ENCODE data around the gene TMEM222.

The TMEM222 gene

DNA sequence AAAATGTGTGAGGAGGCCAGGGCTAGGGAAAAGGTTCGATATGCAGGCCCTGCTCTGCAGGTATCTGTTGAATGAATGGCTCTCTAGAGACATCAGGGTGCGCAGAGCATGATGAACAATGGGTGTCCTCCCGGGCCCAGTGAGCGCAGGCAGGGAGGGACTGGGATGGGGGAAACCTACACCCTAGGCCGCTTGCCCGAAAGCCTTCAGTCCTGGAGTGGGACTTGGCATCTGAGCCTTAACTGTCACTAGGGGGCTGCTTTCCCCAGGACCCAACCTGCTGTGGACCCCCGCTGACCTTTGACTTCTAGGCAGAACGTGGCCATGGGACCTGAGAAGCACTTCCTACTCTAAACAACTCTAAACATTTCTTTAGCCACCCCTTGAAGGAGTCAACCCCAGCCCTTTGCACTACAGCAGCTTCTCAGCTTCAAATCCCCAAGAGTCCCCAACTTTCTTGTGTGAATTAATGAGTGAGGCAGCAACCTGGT, 45.2 kb downstream of the TMEM222 start:
- peak overlapping the region; percentile 53 for H3K4me3 ChIP-seq (ENCODE audit: control insufficient read depth, low read depth, low read length)
- TF ChIP-seq, protein P1, sequence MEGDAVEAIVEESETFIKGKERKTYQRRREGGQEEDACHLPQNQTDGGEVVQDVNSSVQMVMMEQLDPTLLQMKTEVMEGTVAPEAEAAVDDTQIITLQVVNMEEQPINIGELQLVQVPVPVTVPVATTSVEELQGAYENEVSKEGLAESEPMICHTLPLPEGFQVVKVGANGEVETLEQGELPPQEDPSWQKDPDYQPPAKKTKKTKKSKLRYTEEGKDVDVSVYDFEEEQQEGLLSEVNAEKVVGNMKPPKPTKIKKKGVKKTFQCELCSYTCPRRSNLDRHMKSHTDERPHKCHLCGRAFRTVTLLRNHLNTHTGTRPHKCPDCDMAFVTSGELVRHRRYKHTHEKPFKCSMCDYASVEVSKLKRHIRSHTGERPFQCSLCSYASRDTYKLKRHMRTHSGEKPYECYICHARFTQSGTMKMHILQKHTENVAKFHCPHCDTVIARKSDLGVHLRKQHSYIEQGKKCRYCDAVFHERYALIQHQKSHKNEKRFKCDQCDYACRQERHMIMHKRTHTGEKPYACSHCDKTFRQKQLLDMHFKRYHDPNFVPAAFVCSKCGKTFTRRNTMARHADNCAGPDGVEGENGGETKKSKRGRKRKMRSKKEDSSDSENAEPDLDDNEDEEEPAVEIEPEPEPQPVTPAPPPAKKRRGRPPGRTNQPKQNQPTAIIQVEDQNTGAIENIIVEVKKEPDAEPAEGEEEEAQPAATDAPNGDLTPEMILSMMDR (conservative IDR thresholded peaks at IDR 0.05; ENCODE audit: control insufficient read depth, insufficient read depth, low read depth, low read length) = no peak
- no peak for DNase-seq (ENCODE audit: low read depth)

DNA sequence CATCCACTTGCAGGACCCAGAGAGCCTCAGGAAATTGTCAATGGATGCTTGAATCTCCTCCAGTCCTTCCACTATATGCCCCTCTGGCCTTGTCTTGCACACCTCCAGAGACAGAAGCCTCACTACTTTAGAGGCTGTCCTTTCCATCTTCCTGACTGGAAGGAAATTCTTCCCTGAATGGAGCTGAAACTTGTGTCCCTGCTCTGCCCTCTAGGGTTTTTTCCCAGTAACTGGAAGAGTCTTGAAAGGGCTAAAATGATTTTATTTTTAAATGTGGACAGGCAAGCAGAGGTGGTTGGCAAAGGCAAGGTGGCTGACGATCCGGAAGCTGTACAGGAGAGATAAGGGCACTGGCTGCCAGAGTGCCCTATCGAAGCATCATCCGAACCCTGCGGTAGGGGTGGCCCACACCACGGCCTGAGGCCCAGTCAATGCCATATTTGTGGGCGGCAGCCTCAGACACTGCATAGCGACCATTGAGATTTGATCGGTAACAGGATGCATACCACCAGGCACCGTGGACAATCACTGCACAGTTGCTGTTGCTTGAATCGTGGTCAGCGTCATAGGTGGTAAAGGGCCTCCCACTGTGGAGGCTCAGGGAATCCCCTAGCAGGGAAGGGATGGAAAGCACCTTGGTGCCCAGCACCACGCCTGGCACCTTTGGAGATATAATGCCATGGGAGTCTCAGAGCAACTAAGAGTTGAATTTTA, 47.1 kb downstream of the TMEM222 start:
- no peak overlapping the region for H3K4me3 ChIP-seq (ENCODE audit: control insufficient read depth, low read depth, low read length)
- TF ChIP-seq, protein P1 (conservative IDR thresholded peaks at IDR 0.05; ENCODE audit: control insufficient read depth, insufficient read depth, low read depth, low read length) = peak; percentile 37
- DNase-seq (ENCODE audit: low read depth) = peak; percentile 44

DNA sequence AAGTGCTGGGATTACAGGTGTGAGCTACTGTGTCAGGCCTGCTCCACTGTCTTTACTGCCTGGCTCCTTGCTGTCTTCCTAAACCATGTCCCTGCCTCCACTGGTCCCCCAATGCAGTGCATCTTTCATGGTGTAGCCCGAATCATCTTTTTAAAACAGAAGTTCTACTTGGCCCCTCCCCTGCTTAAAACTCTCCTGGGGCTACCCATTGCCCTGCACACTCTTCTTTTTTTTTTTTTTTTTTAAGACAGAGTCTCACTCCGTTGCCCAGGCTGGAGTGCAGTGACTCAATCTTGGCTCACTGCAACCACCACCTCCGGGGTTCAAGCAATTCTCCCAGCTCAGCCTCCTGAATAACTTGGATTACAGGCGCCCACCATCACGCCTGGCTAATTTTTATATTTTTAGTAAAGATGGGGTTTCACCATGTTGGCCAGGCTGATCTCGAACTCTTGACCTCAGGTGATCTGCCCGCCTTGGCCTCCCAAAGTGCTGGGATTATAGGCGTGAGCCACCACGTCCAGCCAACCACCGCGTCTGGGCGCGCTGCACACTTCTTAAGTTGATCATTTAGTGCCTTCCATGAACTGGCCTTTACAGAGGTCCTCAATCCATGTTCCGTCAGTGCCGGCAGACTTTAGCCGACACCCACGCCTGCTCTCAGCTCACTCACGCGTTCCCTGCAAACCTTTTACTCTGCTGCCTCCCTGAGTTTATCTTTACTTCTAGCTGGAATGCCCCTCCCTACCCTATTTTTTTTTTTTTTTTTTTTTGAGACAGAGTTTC, 50.3 kb downstream of the TMEM222 start:
- peak; percentile 47 for DNase-seq (ENCODE audit: low read depth)
- TF ChIP-seq, protein P1 (conservative IDR thresholded peaks at IDR 0.05; ENCODE audit: control insufficient read depth, insufficient read depth, low read depth, low read length) = no peak
- no peak overlapping the region for H3K4me3 ChIP-seq (ENCODE audit: control insufficient read depth, low read depth, low read length)

DNA sequence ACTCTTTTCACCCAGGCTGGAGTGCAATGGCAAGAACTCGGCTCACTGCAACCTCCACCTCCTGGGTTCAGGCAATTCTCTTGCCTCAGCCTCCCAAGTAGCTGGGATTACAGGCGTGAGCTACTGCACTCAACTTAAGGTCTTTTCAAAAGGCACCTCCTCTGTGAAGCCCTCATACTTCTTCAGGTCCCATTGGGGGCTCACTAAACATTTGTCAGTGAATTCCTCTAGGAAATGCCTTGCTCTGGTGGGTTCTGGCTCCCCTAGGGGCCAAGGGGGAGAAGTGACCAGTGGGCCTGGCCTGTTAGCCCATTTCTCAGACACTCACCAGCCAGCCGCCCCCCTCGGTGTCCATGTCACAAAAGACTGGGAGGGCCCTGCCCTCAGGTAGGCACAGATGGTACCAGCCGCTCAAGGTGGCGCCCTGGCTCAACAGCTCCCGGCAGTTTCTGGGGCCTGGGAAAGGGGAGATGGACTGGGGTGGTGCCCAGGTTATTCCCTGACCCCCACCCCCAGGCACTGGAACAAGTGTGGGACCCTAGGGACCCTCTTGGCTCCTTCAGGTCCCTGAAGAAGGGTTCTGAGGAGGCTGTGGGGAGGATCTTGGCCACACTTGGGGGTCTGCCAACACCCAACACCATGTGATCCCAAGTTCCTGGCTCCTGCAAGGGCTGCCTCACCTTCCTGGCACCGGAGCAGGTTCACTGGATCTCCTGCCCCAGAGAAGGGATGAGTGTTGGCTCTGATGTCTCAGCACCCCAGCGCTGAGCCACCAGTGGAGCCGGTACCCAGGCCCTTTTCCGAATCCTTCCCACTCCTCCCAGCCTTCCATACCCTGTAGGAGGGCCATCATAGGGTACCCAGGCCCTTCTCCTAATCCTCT, 51.1 kb downstream of the TMEM222 start:
- TF ChIP-seq, protein P1 (conservative IDR thresholded peaks at IDR 0.05; ENCODE audit: control insufficient read depth, insufficient read depth, low read depth, low read length) = peak; percentile 36
- no peak for DNase-seq (ENCODE audit: low read depth)
- H3K4me3 ChIP-seq (ENCODE audit: control insufficient read depth, low read depth, low read length) = no peak overlapping the region

DNA sequence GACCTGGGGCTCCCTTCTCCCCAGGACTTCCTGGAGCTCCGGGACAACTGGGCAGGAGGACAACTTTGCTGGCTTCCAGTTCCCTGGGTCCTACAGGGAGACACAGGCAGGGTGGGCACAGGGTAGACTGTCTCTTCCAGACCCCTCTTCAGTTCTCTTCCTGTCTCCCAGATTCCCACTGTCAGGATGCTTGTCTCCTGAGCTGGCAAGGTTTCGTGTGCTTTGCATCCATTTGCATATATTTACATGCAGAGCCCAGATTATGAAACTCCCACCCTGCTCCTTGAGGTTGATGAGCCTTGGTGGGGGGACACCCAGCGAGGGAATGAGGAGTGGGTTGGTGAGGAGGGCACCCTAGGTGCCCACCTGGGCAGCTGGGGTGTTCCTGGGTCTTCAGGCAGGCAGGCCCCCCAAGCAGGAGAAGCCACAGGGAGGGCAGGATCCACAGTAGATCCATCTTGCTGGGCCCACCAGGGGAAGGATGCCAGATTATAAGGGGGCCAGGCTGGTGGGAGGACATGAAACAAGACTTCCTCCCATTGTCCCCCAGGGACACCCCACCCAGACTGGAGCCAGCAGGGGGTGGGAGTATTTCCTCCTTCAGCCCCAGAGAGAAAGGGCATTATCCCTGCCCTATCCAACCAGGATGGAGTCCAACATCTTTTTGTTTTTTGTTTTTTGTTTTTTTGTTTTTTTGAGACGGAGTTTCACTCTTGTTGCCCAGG, 52.6 kb downstream of the TMEM222 start, which contains the start of gene FCN3:
Gene FCN3 (minus strand): TSS at position 463 of the 725 bp plus-strand sequence. CDS start 6 bp downstream, at position 457.
- no peak for DNase-seq (ENCODE audit: low read depth)
- no peak within 1 kb of the TSS for H3K4me3 ChIP-seq (ENCODE audit: control insufficient read depth, low read depth, low read length)
- TF ChIP-seq, protein P1 (conservative IDR thresholded peaks at IDR 0.05; ENCODE audit: control insufficient read depth, insufficient read depth, low read depth, low read length) = no peak
